GM18858 (cell line): ENCODE measurements around the gene ATXN2L.
A peak's percentile ranks its signal among the peaks of the same experiment; 100 is the strongest.
"Not testable (repeated sequence)": the region's sequence is repeated elsewhere in the genome, so short reads cannot be mapped to it uniquely, and the experiment has no call there.

Experiments used
- ATAC-seq: cut with Tn5 transposase; IDR thresholded peaks from one replicate; pipeline ENCODE4 v1.9.1; 2021; ENCODE audit not compliant: unreplicated experiment

ATXN2L gene, protein sequence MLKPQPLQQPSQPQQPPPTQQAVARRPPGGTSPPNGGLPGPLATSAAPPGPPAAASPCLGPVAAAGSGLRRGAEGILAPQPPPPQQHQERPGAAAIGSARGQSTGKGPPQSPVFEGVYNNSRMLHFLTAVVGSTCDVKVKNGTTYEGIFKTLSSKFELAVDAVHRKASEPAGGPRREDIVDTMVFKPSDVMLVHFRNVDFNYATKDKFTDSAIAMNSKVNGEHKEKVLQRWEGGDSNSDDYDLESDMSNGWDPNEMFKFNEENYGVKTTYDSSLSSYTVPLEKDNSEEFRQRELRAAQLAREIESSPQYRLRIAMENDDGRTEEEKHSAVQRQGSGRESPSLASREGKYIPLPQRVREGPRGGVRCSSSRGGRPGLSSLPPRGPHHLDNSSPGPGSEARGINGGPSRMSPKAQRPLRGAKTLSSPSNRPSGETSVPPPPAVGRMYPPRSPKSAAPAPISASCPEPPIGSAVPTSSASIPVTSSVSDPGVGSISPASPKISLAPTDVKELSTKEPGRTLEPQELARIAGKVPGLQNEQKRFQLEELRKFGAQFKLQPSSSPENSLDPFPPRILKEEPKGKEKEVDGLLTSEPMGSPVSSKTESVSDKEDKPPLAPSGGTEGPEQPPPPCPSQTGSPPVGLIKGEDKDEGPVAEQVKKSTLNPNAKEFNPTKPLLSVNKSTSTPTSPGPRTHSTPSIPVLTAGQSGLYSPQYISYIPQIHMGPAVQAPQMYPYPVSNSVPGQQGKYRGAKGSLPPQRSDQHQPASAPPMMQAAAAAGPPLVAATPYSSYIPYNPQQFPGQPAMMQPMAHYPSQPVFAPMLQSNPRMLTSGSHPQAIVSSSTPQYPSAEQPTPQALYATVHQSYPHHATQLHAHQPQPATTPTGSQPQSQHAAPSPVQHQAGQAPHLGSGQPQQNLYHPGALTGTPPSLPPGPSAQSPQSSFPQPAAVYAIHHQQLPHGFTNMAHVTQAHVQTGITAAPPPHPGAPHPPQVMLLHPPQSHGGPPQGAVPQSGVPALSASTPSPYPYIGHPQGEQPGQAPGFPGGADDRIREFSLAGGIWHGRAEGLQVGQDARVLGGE

GRCh38 chr16:28822520-28823290 is at the start of gene ATXN2L:
TSS of gene ATXN2L (plus strand) at chr16:28822999. CDS start at chr16:28823260, 261 bp downstream.
- ATAC-seq, result no peak

DNA sequence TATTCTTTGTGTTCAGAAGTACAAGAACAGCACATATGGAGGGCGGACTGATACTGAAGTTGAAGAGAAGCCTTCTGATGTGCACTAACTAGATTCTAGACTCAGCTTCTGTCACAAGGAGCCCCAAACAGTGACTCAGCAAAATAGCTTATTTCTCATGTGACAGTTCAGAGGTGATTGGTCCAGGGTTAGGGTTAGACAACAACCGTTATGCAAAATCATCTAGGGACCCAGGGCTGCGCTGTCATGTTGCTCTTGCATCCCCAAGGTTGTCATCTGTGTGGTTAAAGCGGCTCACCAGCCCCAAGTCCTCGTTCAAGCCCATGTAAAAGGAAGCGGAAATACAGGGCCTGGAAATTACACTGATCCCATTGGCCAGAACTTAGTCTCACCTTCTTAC is 41.1 kb upstream of the ATXN2L start:
- ATAC-seq, result not testable (repeated sequence)

- ATAC-seq, result not testable (repeated sequence)
Observed at GRCh38 chr16:28782357-28782756, 40.4 kb upstream of the ATXN2L start.

DNA sequence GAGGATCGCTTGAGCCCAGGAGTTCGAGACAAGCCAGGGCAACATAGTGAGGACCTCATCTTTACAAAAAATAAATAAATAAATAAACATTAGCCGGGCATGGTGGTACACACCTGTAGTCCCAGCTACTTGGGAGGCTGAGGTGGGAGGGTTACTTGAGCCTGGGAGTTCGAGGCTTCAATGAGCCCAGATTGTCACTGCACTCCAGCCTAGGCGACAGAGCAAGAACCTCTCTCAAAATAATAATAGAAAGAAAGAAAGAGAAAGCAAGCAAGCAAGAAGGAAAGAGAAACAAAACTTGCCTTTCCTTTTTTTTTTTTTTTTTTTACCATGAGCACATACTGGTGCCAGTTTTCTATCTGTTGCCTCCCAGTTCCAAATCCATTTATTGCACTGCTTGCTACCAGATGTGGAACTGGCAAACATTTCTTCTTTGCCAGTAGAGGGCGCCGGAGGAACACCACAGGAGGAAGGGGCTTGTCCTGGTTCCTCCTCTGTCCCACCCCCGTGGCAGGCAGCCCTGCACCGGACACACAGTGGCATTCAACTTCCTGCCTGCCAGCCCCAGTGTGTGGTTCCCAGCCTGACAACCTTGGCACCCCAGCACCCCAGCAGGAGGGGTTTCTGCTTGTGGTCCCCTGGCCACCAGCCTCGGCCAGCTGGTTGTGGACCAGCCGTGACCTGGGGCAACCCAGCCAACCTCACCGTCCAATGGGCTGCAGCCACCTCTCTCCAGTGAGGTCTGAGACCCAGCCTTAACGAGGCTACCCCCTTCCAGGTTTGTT is 20.4 kb upstream of the ATXN2L start:
- not testable (repeated sequence) for ATAC-seq

GRCh38 chr16:28807445-28808120 is 15.2 kb upstream of the ATXN2L start:
- ATAC-seq, result not testable (repeated sequence)

- no peak for ATAC-seq
Observed at GRCh38 chr16:28820016-28820415, 2.8 kb upstream of the ATXN2L start.

DNA sequence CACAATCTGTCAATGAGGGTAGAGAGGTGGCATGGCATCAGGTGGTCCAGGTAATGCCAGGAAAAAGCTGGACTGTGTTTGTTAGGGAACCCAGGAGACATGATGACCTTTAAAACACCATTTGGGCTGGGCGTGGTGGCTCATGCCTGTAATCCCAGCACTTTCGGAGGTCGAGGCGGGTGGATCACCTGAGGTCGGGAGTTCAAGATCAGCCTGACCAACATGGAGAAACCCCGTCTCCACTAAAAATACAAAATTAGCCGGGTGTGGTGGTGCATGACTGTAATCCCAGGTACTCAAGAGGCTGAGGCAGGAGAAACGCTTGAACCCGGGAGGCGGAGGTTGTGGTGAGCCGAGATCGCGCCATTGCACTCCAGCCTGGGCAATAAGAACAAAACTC is 2.3 kb upstream of the ATXN2L start:
- ATAC-seq, result not testable (repeated sequence)

DNA sequence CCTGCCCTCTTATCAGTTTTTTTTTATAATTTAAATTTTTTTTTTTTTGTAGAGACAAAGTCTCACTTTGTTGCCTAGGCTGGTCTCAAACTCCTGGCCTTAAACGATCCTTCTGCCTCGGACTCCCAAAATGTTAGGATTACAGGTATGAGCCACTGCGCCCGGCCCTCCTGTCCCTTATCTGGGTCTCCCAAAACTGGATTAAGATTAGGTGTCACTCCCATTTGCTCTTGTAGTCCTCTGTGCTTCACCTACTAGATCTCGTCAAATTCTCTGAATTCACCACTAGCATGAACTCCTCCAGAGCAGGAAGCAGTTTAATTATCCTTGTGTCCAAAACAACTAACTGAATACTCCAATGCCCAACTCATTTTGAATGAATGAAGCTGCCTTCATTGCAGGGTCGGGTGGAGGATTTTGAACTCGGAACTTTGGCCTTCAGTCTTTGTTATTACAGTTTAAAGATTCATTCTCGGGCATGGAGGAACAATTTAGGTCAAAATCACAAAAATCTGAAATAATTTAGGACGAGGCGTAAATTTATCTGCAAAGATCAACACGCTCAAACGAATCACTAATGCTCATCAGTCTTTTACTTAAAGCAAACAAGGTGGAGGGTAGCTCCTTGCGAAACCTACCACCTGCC is 802 bp upstream of the ATXN2L start:
- ATAC-seq, result no peak

DNA sequence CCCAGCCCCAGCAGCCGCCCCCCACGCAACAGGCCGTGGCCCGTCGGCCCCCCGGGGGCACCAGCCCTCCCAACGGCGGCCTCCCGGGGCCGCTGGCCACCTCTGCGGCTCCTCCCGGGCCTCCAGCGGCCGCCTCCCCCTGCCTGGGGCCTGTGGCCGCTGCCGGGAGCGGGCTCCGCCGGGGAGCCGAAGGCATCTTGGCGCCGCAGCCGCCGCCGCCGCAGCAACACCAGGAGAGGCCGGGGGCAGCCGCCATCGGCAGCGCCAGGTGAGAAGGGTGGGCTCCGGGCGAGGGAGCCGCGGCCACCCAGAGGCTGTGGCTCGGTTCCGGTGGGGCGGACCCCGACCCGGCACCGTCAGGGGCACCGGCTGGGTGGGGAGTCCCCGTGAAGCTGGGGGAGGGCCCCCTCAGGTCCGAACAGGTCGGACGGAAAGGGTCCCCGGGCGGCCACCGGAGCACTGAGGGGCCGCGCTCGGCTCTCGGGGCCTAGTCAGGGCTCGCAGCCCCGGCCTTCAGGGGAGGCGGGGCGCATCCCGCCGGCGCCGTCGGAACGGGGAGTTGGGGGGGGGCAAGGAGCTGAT is 583 bp downstream of the ATXN2L start:
- peak; percentile 17 for ATAC-seq

DNA sequence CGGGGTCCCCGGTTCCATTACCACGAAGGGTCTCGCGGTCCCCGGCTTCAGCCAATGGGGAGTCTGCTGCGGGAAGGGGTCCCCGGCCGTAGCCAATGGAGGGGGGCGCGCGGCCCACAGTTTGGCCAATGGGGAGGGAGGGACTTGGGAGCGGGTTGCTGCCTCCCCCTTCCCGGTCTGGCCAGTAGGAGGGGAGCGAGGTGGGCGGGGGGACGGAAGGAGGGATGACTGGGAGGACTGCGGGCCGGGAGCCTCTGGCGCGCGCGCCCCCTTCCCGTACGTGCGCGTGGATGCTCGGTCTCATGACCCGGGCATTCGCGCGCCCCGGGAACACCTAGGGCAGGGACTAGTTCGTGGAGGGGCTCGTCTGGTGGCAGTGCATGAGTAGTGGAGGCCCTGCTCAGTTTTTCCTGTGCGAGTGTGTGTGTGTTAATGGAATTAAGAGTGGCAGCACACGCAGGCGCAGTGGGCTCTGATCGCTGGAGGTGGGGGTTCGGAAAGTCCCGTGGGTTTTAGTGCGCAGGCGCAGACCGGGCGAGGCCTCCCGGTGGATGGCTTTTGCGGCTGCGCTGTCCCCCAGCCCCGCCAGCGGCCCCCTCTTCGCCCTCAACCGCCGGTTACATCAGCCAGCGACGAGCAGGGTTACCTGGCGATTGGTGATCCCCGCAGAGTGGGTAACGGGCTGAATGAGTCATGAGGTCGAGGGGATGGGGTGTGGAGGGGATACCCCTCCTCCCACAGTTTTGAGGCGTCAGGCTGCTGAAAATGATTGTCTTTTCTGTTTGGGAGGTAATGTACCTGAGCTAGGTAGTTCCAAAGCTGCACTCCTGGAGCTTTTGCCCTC is 1.3 kb downstream of the ATXN2L start:
- peak; percentile 38 for ATAC-seq

DNA sequence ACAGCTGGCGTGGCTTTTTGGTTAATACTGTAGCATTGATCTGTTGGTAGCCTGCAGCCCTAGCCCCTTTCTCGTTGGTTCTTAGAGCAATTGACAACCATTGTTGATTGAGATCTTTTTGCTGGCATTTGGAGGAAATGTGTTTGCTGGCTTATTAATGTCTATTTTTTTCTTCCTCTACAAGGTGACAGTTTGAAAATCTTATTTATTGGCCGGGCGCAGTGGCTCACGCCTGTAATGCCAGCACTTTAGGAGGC is 1.8 kb downstream of the ATXN2L start:
- no peak for ATAC-seq

DNA sequence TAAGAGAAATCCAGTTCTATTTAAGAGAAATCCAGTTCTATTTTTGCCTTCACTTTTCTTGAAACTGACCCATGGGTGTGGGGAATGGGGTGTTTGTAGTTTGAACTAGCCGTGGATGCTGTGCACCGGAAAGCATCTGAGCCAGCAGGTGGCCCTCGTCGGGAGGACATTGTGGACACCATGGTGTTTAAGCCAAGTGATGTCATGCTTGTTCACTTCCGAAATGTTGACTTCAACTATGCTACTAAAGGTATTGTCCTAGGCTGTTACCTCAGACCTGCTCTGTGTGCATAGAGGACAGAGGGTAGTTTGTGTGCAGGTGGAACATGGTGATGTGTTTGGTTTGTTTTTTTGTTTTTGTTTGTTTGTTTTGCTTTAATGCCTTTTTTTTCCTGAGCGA is 3.3 kb downstream of the ATXN2L start:
- no peak for ATAC-seq

DNA sequence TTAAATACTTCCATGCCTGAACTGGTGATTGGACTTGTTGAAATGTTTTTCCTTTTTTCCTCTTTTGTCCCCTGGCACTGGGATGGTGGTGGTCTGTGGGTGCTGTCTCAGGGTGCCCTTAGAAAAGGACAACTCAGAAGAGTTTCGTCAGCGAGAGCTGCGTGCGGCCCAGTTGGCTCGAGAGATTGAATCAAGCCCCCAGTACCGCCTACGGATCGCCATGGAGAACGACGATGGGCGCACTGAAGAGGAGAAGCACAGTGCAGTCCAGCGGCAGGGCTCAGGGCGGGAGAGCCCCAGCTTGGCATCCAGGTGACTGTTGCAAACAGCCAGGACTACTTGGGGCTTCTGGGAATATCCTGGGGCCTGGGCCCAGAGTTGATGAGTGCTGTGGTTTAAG is 6.9 kb downstream of the ATXN2L start:
- ATAC-seq, result no peak

DNA sequence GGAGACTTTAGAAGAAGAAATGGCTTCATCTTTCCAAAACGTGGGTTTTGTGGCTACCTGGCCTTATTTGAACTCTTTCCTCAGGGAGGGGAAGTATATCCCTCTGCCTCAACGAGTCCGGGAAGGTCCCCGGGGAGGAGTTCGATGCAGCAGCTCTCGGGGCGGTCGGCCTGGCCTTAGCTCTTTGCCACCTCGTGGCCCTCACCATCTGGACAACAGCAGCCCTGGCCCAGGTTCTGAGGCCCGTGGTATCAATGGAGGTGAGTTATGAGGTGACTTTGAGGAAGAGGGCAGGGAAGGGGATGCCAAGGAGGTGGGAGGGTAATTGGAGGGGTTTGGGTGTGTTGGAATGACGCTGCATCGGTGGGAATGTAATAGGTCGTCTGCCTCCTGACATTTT is 7.7 kb downstream of the ATXN2L start:
- ATAC-seq, result no peak

DNA sequence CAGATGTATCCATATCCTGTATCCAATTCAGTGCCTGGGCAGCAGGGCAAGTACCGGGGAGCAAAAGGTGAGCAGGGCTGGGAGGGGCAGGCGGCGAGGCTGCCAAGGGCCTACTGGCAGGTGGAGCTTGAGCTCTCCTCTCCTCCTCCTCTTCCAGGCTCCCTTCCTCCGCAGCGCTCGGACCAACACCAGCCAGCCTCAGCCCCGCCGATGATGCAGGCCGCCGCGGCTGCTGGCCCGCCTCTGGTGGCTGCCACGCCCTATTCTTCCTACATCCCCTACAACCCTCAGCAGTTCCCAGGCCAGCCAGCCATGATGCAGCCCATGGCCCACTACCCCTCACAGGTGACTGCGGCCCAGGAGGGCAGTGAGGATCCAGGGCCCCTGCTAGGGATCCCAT is 11.6 kb downstream of the ATXN2L start:
- no peak for ATAC-seq

DNA sequence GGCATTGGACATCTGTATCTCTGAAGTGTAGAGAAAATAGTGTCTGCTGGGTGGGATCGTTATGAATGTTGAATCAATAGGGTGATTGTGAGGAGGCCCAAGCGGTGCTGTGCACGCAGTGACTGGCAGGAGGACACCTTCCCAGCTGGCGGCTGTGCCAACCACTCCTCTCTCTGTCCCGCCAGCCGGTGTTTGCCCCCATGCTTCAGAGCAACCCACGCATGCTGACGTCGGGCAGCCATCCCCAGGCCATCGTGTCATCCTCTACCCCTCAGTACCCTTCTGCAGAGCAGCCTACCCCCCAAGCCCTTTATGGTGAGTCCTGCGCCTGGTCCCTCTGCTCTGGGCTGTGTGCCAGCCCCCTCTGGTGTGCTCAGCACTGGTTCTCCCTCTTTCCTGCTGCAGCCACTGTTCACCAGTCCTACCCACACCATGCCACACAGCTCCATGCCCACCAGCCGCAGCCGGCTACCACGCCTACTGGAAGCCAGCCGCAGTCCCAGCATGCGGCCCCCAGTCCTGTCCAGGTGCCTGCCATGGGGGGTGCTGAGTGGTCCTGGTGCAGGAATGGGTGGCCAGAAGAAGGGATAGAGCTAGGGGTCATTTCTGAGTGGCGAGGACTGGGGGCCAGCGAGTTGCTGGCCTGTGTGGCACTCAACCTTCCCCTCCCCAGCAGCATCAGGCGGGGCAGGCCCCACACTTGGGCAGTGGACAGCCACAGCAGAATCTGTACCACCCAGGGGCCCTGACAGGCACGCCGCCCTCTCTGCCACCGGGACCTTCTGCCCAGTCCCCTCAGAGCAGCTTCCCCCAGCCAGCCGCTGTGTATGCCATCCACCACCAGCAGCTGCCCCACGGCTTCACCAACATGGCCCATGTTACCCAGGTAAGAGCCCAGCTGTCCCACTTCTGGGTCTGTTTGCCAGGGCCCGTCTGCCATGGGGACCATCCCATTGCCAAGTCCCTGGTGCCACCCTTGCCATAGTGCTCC is 12.4 kb downstream of the ATXN2L start:
- no peak for ATAC-seq
